DOHH2 (cell line): ENCODE data around the gene AMT.

Source experiments
- H3F3A ChIP-seq: fragments of 200-600 bp; sonication (generic), shearing (Covaris generic); 2 replicates; pipeline ENCODE4 v1.6.0; 2016; ENCODE audit warnings: antibody characterized with exemption, mild to moderate bottlenecking; ENCODE audit not compliant: control insufficient read depth, insufficient read depth
- H3K27ac ChIP-seq: fragments of 200-600 bp; sonication (generic); 2 replicates; pipeline ENCODE4 v1.5.1; 2014; ENCODE audit warnings: low read depth, mild to moderate bottlenecking, low read length, moderate library complexity
- H3K27me3 ChIP-seq: fragments of 200-600 bp; sonication (generic); 2 replicates; pipeline ENCODE4 v1.6.1; 2014; ENCODE audit warnings: mild to moderate bottlenecking, low read length, mixed read lengths; ENCODE audit not compliant: control insufficient read depth
- H3K36me3 ChIP-seq: fragments of 200-600 bp; sonication (generic); 2 replicates; pipeline ENCODE4 v1.6.1; 2014; ENCODE audit warnings: mild to moderate bottlenecking, low read length, moderate library complexity, mixed read lengths; ENCODE audit not compliant: control insufficient read depth
- H3K4me1 ChIP-seq: fragments of 200-600 bp; sonication (generic); 2 replicates; pipeline ENCODE4 v1.6.1; 2014; ENCODE audit warnings: mild to moderate bottlenecking, low read length, mixed read lengths; ENCODE audit not compliant: control insufficient read depth
- H3K4me2 ChIP-seq: fragments of 200-600 bp; sonication (generic); 2 replicates; pipeline ENCODE4 v1.6.0; 2014; ENCODE audit warnings: mild to moderate bottlenecking, low read length, moderate library complexity
- H3K4me3 ChIP-seq: fragments of 200-600 bp; sonication (generic); 2 replicates; pipeline ENCODE4 v1.5.1; 2014; ENCODE audit warnings: mild to moderate bottlenecking, low read length, mixed read lengths
- H3K79me2 ChIP-seq: fragments of 200-600 bp; sonication (generic); 2 replicates; pipeline ENCODE4 v1.6.1; 2014; ENCODE audit warnings: mild to moderate bottlenecking, low read length, mixed read lengths; ENCODE audit not compliant: control insufficient read depth
- H3K9me2 ChIP-seq: fragments of 200-600 bp; sonication (generic); replicated peaks from 2 replicates; pipeline ENCODE4 v1.6.1; 2014; ENCODE audit warnings: mild to moderate bottlenecking, low read length, mixed read lengths; ENCODE audit not compliant: control insufficient read depth
- H3K9me3 ChIP-seq: fragments of 200-600 bp; sonication (generic); 2 replicates; pipeline ENCODE4 v1.6.1; 2014; ENCODE audit warnings: antibody characterized with exemption, low read length, mixed read lengths; ENCODE audit not compliant: control insufficient read depth, insufficient read depth
- H4K20me1 ChIP-seq: fragments of 200-600 bp; sonication (generic); 2 replicates; pipeline ENCODE4 v1.6.0; 2014; ENCODE audit warnings: low read depth, mild to moderate bottlenecking, antibody characterized with exemption, low read length, moderate library complexity; ENCODE audit not compliant: control insufficient read depth, insufficient read depth
- CTCF ChIP-seq: fragments of 200-600 bp; sonication (generic); IDR thresholded peaks from one replicate; pipeline ENCODE4 v1.5.1; 2014; ENCODE audit warnings: antibody characterized with exemption, mild to moderate bottlenecking, low read depth, low read length; ENCODE audit not compliant: poor library complexity, severe bottlenecking
- EZH2phosphoT487 ChIP-seq: fragments of 200-600 bp; sonication (generic); IDR thresholded peaks from 2 replicates; pipeline ENCODE4 v1.6.1; 2017; ENCODE audit warnings: borderline replicate concordance, mild to moderate bottlenecking, antibody characterized with exemption, low read length, moderate library complexity, mixed read lengths

The AMT gene

DNA sequence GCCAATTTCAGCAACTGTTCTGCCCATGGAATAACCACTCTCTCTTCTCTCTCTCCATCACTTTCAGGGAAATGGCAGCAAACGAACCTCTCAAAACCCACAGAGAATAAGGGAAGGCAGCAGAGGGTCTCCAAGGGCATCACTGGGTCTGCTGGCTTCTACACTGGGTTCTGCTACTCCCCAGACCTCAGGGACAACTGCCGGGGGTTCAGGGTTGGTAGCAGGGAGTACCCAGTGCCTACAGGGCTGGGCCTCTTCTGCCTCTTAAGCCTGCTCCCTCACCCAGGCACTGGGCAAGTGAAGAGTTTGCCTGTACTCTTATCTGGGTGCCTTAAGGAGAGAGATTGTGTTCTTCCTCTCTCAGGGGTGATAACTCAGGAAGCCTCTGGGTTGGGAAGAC is 7.5 kb downstream of the AMT start:
- Histone ChIP-seq H3K4me1 (peaks cover 41% of the 10 kb centered on the region), H3K27ac (no peak overlapping the region), H3K79me2 (peaks cover 54% of the 10 kb centered on the region)

DNA sequence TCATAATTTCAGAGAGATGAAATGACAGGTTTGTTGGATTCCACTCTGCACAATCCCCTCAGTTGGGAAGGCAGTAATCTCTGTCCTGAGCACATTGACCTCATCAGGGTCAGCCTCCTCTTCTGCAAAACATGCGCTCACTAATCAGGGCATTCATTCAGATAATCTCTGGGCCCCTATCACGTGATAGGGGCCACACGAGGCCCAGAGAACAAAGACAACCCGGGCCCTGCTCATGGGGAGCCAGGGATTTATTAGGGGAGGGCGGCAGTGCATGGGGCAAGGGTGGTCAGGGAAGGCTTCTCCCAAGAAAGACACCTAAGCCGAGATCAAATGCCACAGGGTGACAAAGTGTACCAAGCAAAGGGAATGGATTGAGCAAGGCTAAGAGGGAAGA is 8.9 kb downstream of the AMT start:
- Histone ChIP-seq H3K27ac (no peak overlapping the region), H4K20me1 (peaks cover 28% of the 10 kb centered on the region), H3K27me3 (no peaks in the 10 kb centered on the region), H3K4me3 (peak overlapping the region; percentile 96), H3F3A (peaks cover 8% of the 10 kb centered on the region), H3K4me1 (peaks cover 54% of the 10 kb centered on the region), H3K36me3 (peaks cover 66% of the 10 kb centered on the region), H3K9me3 (no peaks in the 10 kb centered on the region), H3K9me2 (no peaks in the 10 kb centered on the region), H3K79me2 (peaks cover 69% of the 10 kb centered on the region), H3K4me2 (peak overlapping the region; percentile 97)
- TF ChIP-seq EZH2phosphoT487 (no peak), CTCF (no peak)

More for the DNA sequence above, 7.5 kb downstream of the AMT start:
- Histone ChIP-seq H3K9me2 (no peaks in the 10 kb centered on the region), H3F3A (peaks cover 8% of the 10 kb centered on the region), H3K27me3 (no peaks in the 10 kb centered on the region), H3K9me3 (no peaks in the 10 kb centered on the region), H3K4me3 (no peak overlapping the region), H3K36me3 (peaks cover 63% of the 10 kb centered on the region), H3K4me2 (no peak overlapping the region; the same call in 1 of the 2 replicates), H4K20me1 (peaks cover 17% of the 10 kb centered on the region)
- no peak for TF ChIP-seq EZH2phosphoT487
- TF ChIP-seq CTCF = no peak

DNA sequence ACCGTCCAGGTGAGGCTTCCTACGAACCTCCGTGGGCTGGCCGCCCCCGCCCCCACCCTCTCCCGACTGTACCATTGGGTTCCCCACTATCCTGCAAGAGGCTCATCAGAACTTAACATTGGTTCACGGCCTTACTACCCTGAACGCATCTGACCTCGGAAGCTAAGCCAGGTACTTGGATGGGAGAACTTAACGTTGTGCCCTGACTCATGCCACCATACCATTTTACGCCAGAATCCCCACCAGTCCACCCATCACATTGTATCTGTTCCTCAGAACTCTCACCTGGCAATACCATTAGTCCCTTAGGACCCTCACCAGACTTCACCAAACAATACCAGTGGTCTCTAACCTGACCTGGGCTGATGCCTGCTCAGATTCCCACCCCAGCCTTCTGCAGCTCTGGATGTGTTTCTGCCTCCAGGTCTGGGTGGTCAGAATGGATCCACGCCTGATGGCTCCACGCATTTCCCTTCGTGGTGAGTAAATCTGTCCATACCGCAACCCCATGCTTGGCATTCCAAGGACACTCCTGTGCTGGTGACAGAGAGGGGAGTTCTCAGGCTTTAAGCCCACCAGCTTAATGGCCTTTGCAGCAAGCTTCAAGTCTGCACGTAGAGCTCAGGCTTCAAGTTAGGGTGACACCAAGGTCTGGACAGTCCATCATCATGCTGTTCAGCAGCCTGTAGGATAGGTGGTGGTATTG is 9.5 kb downstream of the AMT start:
- Histone ChIP-seq H3K79me2 (peaks cover 74% of the 10 kb centered on the region), H3K4me1 (peaks cover 58% of the 10 kb centered on the region), H3K27me3 (no peaks in the 10 kb centered on the region), H3K27ac (peak overlapping the region; percentile 71), H3K36me3 (peaks cover 66% of the 10 kb centered on the region), H3K9me3 (no peaks in the 10 kb centered on the region), H3K4me2 (peak overlapping the region; percentile 97), H4K20me1 (peaks cover 31% of the 10 kb centered on the region), H3F3A (peaks cover 8% of the 10 kb centered on the region), H3K9me2 (no peaks in the 10 kb centered on the region), H3K4me3 (peak overlapping the region; percentile 96)
- TF ChIP-seq EZH2phosphoT487 (no peak), CTCF (no peak)
